Astrocyte of the cerebellum (primary cell): ENCODE measurements around the gene PCDHGA5.
"Not testable (repeated sequence)": the region's sequence is repeated elsewhere in the genome, so short reads cannot be mapped to it uniquely, and the experiment has no call there.

Experiments
- DNase-seq: peaks from one replicate; pipeline ENCODE4 v3.0.0-alpha.2; 2011; ENCODE audit warnings: low read depth
- H3K4me3 ChIP-seq: 2 replicates; pipeline ENCODE4 v1.5.1; 2011; ENCODE audit warnings: mild to moderate bottlenecking, low read depth, low read length, moderate library complexity
- in situ Hi-C: cut with HindIII; loops from 2 replicates; pipeline ENCODE4 v1.10.0; 2017; ENCODE audit warnings: low sequenced_read_pairs
- TF ChIP-seq, protein P1 (sequence below): IDR thresholded peaks from 2 replicates; pipeline ENCODE4 v1.5.1; 2012; ENCODE audit warnings: low read length, low read depth, moderate library complexity, mild to moderate bottlenecking; ENCODE audit errors: missing control alignments

Gene PCDHGA5

DNA sequence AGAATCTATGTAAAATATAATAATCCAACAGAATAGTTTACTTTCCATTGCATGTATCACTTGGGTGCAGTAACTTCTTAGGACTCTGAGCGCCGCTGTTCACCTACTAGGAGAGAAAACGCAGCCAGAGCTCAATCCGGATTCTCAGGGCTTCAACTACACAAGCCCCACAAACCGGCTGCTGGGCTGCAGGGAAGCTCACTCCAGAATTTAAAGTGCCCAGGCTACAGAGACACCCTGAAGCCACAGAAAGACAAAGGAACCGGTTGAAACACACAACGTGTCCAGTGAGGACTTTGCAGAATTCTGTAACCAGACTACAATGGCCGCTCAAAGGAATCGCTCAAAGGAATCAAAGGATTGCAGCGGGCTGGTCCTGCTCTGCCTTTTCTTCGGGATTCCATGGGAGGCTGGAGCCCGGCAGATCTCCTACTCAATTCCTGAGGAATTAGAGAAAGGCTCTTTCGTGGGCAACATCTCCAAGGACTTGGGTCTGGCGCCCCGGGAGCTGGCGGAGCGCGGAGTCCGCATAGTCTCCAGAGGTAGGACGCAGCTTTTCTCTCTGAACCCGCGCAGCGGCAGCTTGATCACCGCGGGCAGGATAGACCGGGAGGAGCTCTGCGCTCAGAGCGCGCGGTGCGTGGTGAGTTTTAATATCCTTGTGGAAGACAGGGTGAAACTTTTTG lies 49.0 kb downstream of the PCDHGA5 start, which contains the start of gene PCDHGA10:
TSS of gene PCDHGA10 (plus strand) at position 134 of the 686 bp plus-strand sequence. CDS start at position 323, 189 bp downstream.
- in situ Hi-C loops, result no loop called here
- H3K4me3 ChIP-seq, result peak within 1 kb of the TSS; percentile 49
- DNase-seq, result peak; percentile 53

DNA sequence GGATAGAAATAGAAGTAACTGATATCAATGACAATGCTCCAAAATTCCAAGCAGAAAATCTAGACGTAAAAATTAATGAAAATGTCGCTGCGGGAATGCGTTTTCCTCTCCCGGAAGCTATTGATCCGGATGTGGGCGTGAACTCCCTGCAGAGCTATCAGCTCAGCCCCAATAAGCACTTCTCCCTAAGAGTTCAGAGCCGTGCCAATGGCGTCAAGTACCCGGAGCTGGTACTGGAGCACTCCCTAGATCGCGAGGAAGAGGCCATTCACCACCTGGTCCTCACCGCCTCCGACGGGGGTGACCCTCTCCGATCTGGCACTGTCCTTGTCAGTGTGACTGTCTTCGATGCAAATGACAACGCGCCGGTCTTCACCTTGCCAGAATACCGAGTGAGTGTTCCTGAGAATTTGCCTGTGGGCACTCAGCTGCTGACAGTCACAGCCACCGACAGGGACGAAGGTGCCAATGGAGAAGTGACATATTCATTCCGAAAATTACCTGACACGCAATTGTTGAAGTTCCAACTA lies 49.6 kb downstream of the PCDHGA5 start:
- TF ChIP-seq, protein P1, sequence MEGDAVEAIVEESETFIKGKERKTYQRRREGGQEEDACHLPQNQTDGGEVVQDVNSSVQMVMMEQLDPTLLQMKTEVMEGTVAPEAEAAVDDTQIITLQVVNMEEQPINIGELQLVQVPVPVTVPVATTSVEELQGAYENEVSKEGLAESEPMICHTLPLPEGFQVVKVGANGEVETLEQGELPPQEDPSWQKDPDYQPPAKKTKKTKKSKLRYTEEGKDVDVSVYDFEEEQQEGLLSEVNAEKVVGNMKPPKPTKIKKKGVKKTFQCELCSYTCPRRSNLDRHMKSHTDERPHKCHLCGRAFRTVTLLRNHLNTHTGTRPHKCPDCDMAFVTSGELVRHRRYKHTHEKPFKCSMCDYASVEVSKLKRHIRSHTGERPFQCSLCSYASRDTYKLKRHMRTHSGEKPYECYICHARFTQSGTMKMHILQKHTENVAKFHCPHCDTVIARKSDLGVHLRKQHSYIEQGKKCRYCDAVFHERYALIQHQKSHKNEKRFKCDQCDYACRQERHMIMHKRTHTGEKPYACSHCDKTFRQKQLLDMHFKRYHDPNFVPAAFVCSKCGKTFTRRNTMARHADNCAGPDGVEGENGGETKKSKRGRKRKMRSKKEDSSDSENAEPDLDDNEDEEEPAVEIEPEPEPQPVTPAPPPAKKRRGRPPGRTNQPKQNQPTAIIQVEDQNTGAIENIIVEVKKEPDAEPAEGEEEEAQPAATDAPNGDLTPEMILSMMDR, result no peak
- H3K4me3 ChIP-seq, result peak overlapping the region; percentile 49
- no peak for DNase-seq
- in situ Hi-C loops, result no loop called here

More for the DNA sequence above, 49.0 kb downstream of the PCDHGA5 start, which contains the start of gene PCDHGA10:
- TF ChIP-seq, protein P1, result peak; percentile 66

DNA sequence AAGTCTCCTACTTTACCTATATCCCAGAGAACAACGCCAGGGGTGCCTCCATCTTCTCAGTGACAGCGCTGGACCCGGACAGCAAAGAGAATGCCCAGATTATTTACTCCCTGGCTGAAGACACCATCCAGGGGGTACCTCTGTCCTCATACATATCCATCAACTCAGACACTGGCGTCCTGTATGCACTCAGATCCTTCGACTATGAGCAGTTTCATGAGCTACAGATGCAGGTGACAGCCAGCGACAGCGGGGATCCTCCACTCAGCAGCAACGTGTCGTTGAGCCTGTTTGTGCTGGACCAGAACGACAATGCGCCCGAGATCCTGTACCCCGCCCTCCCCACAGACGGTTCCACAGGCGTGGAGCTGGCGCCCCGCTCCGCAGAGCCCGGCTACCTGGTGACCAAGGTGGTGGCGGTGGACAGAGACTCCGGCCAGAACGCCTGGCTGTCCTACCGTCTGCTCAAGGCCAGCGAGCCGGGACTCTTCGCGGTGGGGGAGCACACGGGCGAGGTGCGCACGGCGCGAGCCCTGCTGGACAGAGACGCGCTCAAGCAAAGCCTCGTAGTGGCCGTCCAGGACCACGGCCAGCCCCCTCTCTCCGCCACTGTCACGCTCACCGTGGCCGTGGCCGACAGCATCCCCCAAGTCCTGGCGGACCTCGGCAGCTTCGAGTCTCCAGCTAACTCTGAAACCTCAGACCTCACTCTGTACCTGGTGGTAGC lies 50.7 kb downstream of the PCDHGA5 start:
- in situ Hi-C loops, DNase-seq, H3K4me3 ChIP-seq: not testable (repeated sequence)

DNA sequence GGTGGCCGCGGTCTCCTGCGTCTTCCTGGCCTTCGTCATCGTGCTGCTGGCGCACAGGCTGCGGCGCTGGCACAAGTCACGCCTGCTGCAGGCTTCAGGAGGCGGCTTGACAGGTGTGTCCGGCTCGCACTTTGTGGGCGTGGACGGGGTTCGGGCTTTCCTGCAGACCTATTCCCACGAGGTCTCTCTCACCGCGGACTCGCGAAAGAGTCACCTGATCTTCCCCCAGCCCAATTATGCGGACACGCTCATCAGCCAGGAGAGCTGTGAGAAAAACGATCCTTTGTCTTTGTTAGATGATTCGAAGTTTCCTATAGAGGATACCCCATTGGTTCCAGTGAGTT lies 51.3 kb downstream of the PCDHGA5 start:
- H3K4me3 ChIP-seq, in situ Hi-C loops, DNase-seq: not testable (repeated sequence)
